Measurements from ENCODE around the gene GAB1. TPM values are rescaled to one million over a fixed set of nuclear protein-coding genes. Genes with fewer than 3 reads are reported as not detected.

GAB1 gene
- total RNA-seq, 1 experiment from 2014 or later, result 8.8 TPM

DNA sequence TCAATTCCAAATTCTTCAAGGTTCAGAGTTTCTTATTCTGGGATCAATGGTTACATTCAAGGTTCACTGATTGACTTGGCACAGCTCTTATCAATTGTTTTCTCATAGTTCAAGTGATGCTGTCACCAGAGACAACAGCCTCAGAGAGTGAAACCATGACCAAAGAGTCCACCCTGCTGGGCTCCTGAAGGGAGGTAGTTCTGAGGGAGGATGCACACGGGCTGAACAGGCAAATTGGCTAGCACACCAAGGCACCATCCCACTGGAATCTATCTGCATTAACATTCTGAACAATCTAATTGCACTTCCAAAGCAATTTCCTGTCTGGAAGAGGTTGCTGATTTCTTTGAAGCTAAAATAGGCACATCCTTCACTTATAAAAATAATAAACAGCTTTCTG lies 16.6 kb upstream of the GAB1 start:
- Mint-ChIP-seq H3K4me3 (ENCODE audit: low read depth, unreplicated experiment) (no peak overlapping the region), H3K27me3 (ENCODE audit: unreplicated experiment) (no peaks in the 10 kb centered on the region), H3K27ac (ENCODE audit: unreplicated experiment) (no peak overlapping the region), H3K9me3 (ENCODE audit: low read depth, unreplicated experiment) (no peaks in the 10 kb centered on the region), H3K36me3 (ENCODE audit: insufficient read depth, unreplicated experiment) (no peaks in the 10 kb centered on the region), H3K4me1 (ENCODE audit: low read depth, unreplicated experiment) (peaks cover 9% of the 10 kb centered on the region)
- BruUV-seq (replicated peaks), result no TSS peak
- CTCF ChIA-PET, result interaction anchor here (0.6 kb wide), 1 partner anchor 227 kb away, joined by 5 read pairs; no protein-coding TSS in a partner anchor
- no peak for DNase-seq
- intact Hi-C loops (cut with micrococcal nuclease; ENCODE audit: unreplicated experiment), result no loop called here
- no peak for TF ChIP-seq CTCF (IDR thresholded peaks at IDR 0.05; ENCODE audit: unreplicated experiment)

GRCh38 chr4:143326735-143327134 lies 9.9 kb upstream of the GAB1 start:
- Mint-ChIP-seq H3K27ac (ENCODE audit: unreplicated experiment) (no peak overlapping the region), H3K4me1 (ENCODE audit: low read depth, unreplicated experiment) (no peaks in the 10 kb centered on the region), H3K4me3 (ENCODE audit: low read depth, unreplicated experiment) (no peak overlapping the region), H3K9me3 (ENCODE audit: low read depth, unreplicated experiment) (no peaks in the 10 kb centered on the region), H3K36me3 (ENCODE audit: insufficient read depth, unreplicated experiment) (no peaks in the 10 kb centered on the region), H3K27me3 (ENCODE audit: unreplicated experiment) (no peaks in the 10 kb centered on the region)
- intact Hi-C loops (cut with micrococcal nuclease; ENCODE audit: unreplicated experiment), result no loop called here
- BruUV-seq (replicated peaks), result no TSS peak
- CTCF ChIA-PET, result no interaction called here
- TF ChIP-seq CTCF (IDR thresholded peaks at IDR 0.05; ENCODE audit: unreplicated experiment), result no peak
- no peak for DNase-seq

DNA sequence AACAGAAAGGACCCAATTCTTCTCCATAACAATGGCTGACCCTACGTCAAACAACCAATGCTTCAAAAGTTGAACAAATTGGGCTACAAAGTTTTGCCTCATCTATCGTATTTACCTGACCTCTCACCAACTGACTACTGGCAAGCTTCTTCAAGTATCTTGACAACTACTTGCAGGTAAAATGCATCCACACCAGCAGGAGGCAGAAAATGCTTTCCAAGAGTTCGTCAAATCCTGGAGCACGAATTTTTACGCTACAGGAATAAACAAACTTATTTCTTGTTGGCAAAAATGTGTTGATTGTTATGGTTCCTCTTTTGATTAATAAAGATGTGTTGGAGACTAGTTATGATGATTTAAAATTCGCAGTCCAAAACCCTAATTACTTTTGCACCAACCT lies 6.7 kb upstream of the GAB1 start:
- H3K9me3 Mint-ChIP-seq (ENCODE audit: low read depth, unreplicated experiment), result no peaks in the 10 kb centered on the region
- intact Hi-C loops (cut with micrococcal nuclease; ENCODE audit: unreplicated experiment), result loop anchor here (10.0 kb wide), 1 partner anchor 125 kb away; no protein-coding TSS in a partner anchor
- no peak overlapping the region for H3K4me3 Mint-ChIP-seq (ENCODE audit: low read depth, unreplicated experiment)
- H3K27me3 Mint-ChIP-seq (ENCODE audit: unreplicated experiment), result no peaks in the 10 kb centered on the region
- no peaks in the 10 kb centered on the region for H3K36me3 Mint-ChIP-seq (ENCODE audit: insufficient read depth, unreplicated experiment)
- no peak for DNase-seq
- no TSS peak for BruUV-seq (replicated peaks)
- no peaks in the 10 kb centered on the region for H3K4me1 Mint-ChIP-seq (ENCODE audit: low read depth, unreplicated experiment)
- H3K27ac Mint-ChIP-seq (ENCODE audit: unreplicated experiment), result no peak overlapping the region
- CTCF ChIA-PET, result no interaction called here
- no peak for TF ChIP-seq CTCF (IDR thresholded peaks at IDR 0.05; ENCODE audit: unreplicated experiment)

GRCh38 chr4:143335979-143336780 lies 496 bp upstream of the GAB1 start:
- Mint-ChIP-seq H3K4me1 (ENCODE audit: low read depth, unreplicated experiment) (peaks cover 8% of the 10 kb centered on the region), H3K4me3 (ENCODE audit: low read depth, unreplicated experiment) (peak overlapping the region; percentile 86), H3K27ac (ENCODE audit: unreplicated experiment) (no peak overlapping the region), H3K36me3 (ENCODE audit: insufficient read depth, unreplicated experiment) (peaks cover 24% of the 10 kb centered on the region), H3K9me3 (ENCODE audit: low read depth, unreplicated experiment) (no peaks in the 10 kb centered on the region), H3K27me3 (ENCODE audit: unreplicated experiment) (no peaks in the 10 kb centered on the region)
- TF ChIP-seq CTCF (IDR thresholded peaks at IDR 0.05; ENCODE audit: unreplicated experiment), result no peak
- CTCF ChIA-PET, result interaction anchor here (0.6 to 0.9 kb wide), 3 partner anchors 10 to 65 kb away, joined by 3 to 4 read pairs (median 3); no protein-coding TSS in a partner anchor
- intact Hi-C loops (cut with micrococcal nuclease; ENCODE audit: unreplicated experiment), result loop anchor here (5.0 to 10.0 kb wide), 2 partner anchors 61 to 131 kb away; no protein-coding TSS in a partner anchor
- BruUV-seq (replicated peaks), result no TSS peak
- DNase-seq, result peak; percentile 76
